Neural progenitor cell (in vitro differentiated cells): Measurements from ENCODE around the gene JMJD7. TPM values are rescaled to one million over a fixed set of nuclear protein-coding genes. Genes with fewer than 3 reads are reported as not detected.

Experiments
- DNase-seq: peaks from one replicate; pipeline ENCODE4 v3.0.0-alpha.2; 2016; ENCODE audit warnings: low spot score
- H2AFZ ChIP-seq: fragments of 200-600 bp; sonication (generic); replicated peaks from 2 replicates; pipeline ENCODE4 v1.6.1; 2016; ENCODE audit warnings: antibody characterized with exemption
- H3F3A ChIP-seq: fragments of 200-600 bp; sonication (generic); 2 replicates; pipeline ENCODE4 v1.6.1; 2016; ENCODE audit warnings: antibody characterized with exemption, low read depth
- H3K27ac ChIP-seq: fragments of 200-600 bp; sonication (generic); 2 replicates; pipeline ENCODE4 v1.5.1; 2016; ENCODE audit warnings: mild to moderate bottlenecking
- H3K27me3 ChIP-seq: fragments of 200-600 bp; sonication (generic); 2 replicates; pipeline ENCODE4 v1.6.1; 2016; ENCODE audit warnings: mild to moderate bottlenecking, moderate library complexity
- H3K36me3 ChIP-seq: fragments of 200-600 bp; sonication (generic); 2 replicates; pipeline ENCODE4 v1.5.1; 2016
- H3K4me1 ChIP-seq: fragments of 200-600 bp; sonication (generic); 2 replicates; pipeline ENCODE4 v1.6.1; 2016; ENCODE audit warnings: mixed run types
- H3K4me2 ChIP-seq: fragments of 200-600 bp; sonication (generic); 2 replicates; pipeline ENCODE4 v1.6.1; 2016
- H3K4me3 ChIP-seq: fragments of 200-600 bp; sonication (generic); 2 replicates; pipeline ENCODE4 v1.5.1; 2016
- H3K79me2 ChIP-seq: fragments of 200-600 bp; sonication (generic); 2 replicates; pipeline ENCODE4 v1.6.1; 2016; ENCODE audit warnings: low read depth
- H3K9ac ChIP-seq: fragments of 200-600 bp; sonication (generic); 2 replicates; pipeline ENCODE4 v1.6.1; 2016
- H3K9me3 ChIP-seq: fragments of 200-600 bp; sonication (generic); 2 replicates; pipeline ENCODE4 v1.5.1; 2016; ENCODE audit warnings: low read depth
- H4K20me1 ChIP-seq: fragments of 200-600 bp; sonication (generic); 2 replicates; pipeline ENCODE4 v1.6.1; 2016; ENCODE audit warnings: low read depth
- H3K27ac Mint-ChIP-seq: 3 replicates; pipeline ENCODE4 v1.8.0; 2021; ENCODE audit warnings: mixed read lengths
- H3K27me3 Mint-ChIP-seq: 2 replicates; pipeline ENCODE4 v1.8.0; 2022; ENCODE audit warnings: low read depth, mild to moderate bottlenecking, inconsistent platforms, moderate library complexity, mixed read lengths; ENCODE audit not compliant: insufficient read depth
- H3K36me3 Mint-ChIP-seq: 3 replicates; pipeline ENCODE4 v1.8.0; 2021; ENCODE audit warnings: mixed read lengths
- H3K4me1 Mint-ChIP-seq: 3 replicates; pipeline ENCODE4 v1.8.0; 2021; ENCODE audit warnings: mixed read lengths
- H3K4me3 Mint-ChIP-seq: 3 replicates; pipeline ENCODE4 v1.8.0; 2021; ENCODE audit warnings: mild to moderate bottlenecking, moderate library complexity, mixed read lengths
- H3K9me3 Mint-ChIP-seq: 3 replicates; pipeline ENCODE4 v1.8.0; 2020; ENCODE audit warnings: mixed read lengths
- EZH2 ChIP-seq: fragments of 200-600 bp; sonication (generic); IDR thresholded peaks from 2 replicates; pipeline ENCODE4 v1.6.1; 2017; ENCODE audit warnings: antibody characterized with exemption, mild to moderate bottlenecking, moderate library complexity
- EZH2phosphoT487 ChIP-seq: fragments of 200-600 bp; sonication (generic); IDR thresholded peaks from 2 replicates; pipeline ENCODE4 v1.6.1; 2017; ENCODE audit warnings: antibody characterized with exemption
- total RNA-seq: library from RNA; depleted of rRNA; stranded (reverse); fragments of >200 nt; gene quantifications from 2 replicates; pipeline ENCODE4 v1.2.3, GENCODE V29; 2015; ENCODE audit warnings: low replicate concordance
- TF ChIP-seq, protein P1 (sequence below): fragments of 200-600 bp; sonication (generic); IDR thresholded peaks from 2 replicates; pipeline ENCODE4 v1.5.1; 2017; ENCODE audit warnings: antibody characterized with exemption, mild to moderate bottlenecking

Gene JMJD7
- total RNA-seq, 1 donor from 2014 or later: 13.4 TPM

DNA sequence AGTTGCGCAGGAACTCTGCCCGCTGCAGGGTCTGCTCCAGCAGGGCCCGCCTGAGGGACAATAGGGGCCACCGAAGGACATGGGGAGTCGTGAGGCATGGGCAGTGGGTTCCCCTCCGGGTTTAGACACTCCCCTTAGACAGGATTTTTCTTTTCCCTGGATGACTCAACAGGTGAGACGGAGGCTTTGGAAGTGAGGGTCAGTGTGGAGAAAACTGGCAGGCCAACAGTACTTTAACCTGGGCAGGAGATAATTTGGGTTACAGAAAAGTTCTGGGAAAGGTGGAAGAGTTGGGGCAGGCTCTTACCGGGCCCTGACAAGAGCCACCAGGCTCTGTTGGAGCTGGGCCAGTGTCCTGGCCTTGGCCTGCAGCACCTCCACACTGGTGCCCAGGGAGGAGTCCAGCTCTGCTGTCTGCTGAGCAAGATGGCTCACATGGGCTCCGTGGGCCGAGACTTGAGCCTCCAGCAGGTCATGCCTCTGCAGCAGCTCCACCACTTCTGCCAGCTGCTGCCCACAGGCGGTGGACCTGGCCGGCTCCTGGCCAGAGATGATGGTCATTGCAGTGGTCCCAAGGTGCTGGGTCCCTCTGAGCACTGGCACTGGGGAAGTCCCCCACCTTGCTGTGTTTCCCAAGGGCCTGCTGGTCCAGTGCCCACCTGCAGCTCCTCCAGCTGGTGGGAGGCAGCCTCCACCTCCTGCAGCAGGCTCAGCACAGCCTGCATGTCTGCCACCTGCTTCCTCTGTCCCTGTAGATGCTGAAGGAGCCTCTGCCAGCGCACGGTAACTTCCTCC is 55.0 kb downstream of the JMJD7 start:
- H3K4me3 Mint-ChIP-seq: no peak overlapping the region

DNA sequence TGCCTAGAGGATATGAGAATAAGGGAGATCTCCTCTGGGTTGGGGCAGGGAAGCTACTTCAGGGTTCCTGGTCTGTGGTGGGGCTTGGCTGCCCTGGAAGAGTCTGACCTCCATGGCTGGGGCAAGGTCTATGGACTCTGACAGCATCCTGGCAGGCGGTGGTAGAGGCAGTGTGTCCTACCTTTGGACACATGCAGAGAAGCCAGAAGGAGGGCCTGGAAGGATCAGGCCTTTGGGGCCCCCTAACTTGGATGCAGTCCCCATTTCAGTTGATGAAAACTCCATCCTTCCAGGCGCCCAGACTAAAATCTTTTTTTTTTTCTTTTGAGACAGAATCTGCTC is 55.6 kb downstream of the JMJD7 start:
- no peak for DNase-seq
- Histone ChIP-seq H3K27ac (no peak overlapping the region), H3K9me3 (no peaks in the 10 kb centered on the region), H3K79me2 (no peaks in the 10 kb centered on the region), H3K4me3 (no peak overlapping the region), H2AFZ (no peak overlapping the region), H3K9ac (no peak overlapping the region), H4K20me1 (no peaks in the 10 kb centered on the region), H3K4me1 (peaks cover 24% of the 10 kb centered on the region), H3K36me3 (no peaks in the 10 kb centered on the region), H3K4me2 (no peak overlapping the region), H3K27me3 (peaks cover 57% of the 10 kb centered on the region), H3F3A (peaks cover 5% of the 10 kb centered on the region)
- Mint-ChIP-seq H3K9me3 (no peaks in the 10 kb centered on the region), H3K27me3 (peaks cover 14% of the 10 kb centered on the region), H3K4me1 (peaks cover 24% of the 10 kb centered on the region), H3K4me3 (no peak overlapping the region), H3K36me3 (peaks cover 4% of the 10 kb centered on the region), H3K27ac (no peak overlapping the region)
- TF ChIP-seq, protein P1, sequence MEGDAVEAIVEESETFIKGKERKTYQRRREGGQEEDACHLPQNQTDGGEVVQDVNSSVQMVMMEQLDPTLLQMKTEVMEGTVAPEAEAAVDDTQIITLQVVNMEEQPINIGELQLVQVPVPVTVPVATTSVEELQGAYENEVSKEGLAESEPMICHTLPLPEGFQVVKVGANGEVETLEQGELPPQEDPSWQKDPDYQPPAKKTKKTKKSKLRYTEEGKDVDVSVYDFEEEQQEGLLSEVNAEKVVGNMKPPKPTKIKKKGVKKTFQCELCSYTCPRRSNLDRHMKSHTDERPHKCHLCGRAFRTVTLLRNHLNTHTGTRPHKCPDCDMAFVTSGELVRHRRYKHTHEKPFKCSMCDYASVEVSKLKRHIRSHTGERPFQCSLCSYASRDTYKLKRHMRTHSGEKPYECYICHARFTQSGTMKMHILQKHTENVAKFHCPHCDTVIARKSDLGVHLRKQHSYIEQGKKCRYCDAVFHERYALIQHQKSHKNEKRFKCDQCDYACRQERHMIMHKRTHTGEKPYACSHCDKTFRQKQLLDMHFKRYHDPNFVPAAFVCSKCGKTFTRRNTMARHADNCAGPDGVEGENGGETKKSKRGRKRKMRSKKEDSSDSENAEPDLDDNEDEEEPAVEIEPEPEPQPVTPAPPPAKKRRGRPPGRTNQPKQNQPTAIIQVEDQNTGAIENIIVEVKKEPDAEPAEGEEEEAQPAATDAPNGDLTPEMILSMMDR: no peak
- TF ChIP-seq EZH2: no peak
- TF ChIP-seq EZH2phosphoT487: no peak

More for the DNA sequence above, 55.0 kb downstream of the JMJD7 start:
- Histone ChIP-seq H3K36me3 (no peaks in the 10 kb centered on the region), H3K9me3 (no peaks in the 10 kb centered on the region), H3K79me2 (no peaks in the 10 kb centered on the region), H3K4me2 (peak overlapping the region; percentile 94), H3F3A (peaks cover 5% of the 10 kb centered on the region), H4K20me1 (no peaks in the 10 kb centered on the region), H3K27me3 (peaks cover 57% of the 10 kb centered on the region), H3K9ac (no peak overlapping the region), H3K27ac (no peak overlapping the region), H3K4me1 (peaks cover 24% of the 10 kb centered on the region), H3K4me3 (peak overlapping the region; percentile 51), H2AFZ (peak overlapping the region; percentile 92)
- Mint-ChIP-seq H3K27ac (no peak overlapping the region), H3K4me1 (peaks cover 24% of the 10 kb centered on the region), H3K9me3 (no peaks in the 10 kb centered on the region), H3K36me3 (peaks cover 4% of the 10 kb centered on the region), H3K27me3 (peaks cover 14% of the 10 kb centered on the region)
- TF ChIP-seq EZH2 (peak; percentile 21), EZH2phosphoT487 (no peak)
- TF ChIP-seq, protein P1: no peak
- DNase-seq: no peak

DNA sequence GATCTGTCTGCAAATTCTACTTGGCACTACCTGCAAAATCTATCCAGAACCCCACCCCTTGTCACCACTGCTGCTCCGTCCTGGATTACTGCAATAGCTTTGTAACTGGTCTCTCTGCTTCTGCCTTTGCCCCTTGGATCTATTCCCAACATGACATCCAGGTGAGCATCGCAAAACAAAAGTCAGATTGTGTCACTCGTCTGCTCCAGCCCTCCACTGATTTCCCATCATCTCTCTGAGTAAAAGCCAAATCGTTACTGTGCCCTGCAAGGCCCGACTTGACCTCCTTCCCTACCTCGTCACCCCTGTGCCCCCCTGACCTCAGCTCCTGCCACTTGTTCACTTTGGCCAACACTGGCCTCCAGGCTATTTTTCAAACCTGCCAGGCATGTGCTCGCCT is 56.6 kb downstream of the JMJD7 start:
- H3K4me3 Mint-ChIP-seq: no peak overlapping the region
- Histone ChIP-seq H3K4me3 (no peak overlapping the region), H3K79me2 (no peaks in the 10 kb centered on the region), H3K4me2 (no peak overlapping the region), H3K9me3 (no peaks in the 10 kb centered on the region), H4K20me1 (no peaks in the 10 kb centered on the region), H3K36me3 (no peaks in the 10 kb centered on the region), H3K27me3 (peaks cover 53% of the 10 kb centered on the region), H3F3A (peaks cover 5% of the 10 kb centered on the region), H3K4me1 (peaks cover 24% of the 10 kb centered on the region), H3K9ac (no peak overlapping the region), H3K27ac (no peak overlapping the region), H2AFZ (no peak overlapping the region)
- peaks cover 15% of the 10 kb centered on the region for H3K27me3 Mint-ChIP-seq
- peaks cover 24% of the 10 kb centered on the region for H3K4me1 Mint-ChIP-seq
- peaks cover 4% of the 10 kb centered on the region for H3K36me3 Mint-ChIP-seq
- no peaks in the 10 kb centered on the region for H3K9me3 Mint-ChIP-seq
- TF ChIP-seq EZH2phosphoT487 (no peak), EZH2 (no peak)
- TF ChIP-seq, protein P1: no peak
- no peak overlapping the region for H3K27ac Mint-ChIP-seq
- DNase-seq: no peak
